Measurements from ENCODE around the gene CNTNAP2.

Gene CNTNAP2

GRCh38 chr7:146494952-146495596 is 378.5 kb downstream of the CNTNAP2 start:
- no peak for TF ChIP-seq CTCF (IDR thresholded peaks at IDR 0.05; ENCODE audit: low read depth, low read length)
- H3K4me3 ChIP-seq (ENCODE audit: low read depth, low read length): no peak overlapping the region

- no peak for TF ChIP-seq CTCF (IDR thresholded peaks at IDR 0.05; ENCODE audit: low read depth, low read length)
- no peak overlapping the region for H3K4me3 ChIP-seq (ENCODE audit: low read depth, low read length)
These were observed 380.1 kb downstream of the CNTNAP2 start for GRCh38 chr7:146496657-146497056.

GRCh38 chr7:146499970-146500369 is 383.4 kb downstream of the CNTNAP2 start:
- no peak for TF ChIP-seq CTCF (IDR thresholded peaks at IDR 0.05; ENCODE audit: low read depth, low read length)

GRCh38 chr7:146503844-146504243 is 387.2 kb downstream of the CNTNAP2 start:
- H3K4me3 ChIP-seq (ENCODE audit: low read depth, low read length): no peak overlapping the region
- no peak for TF ChIP-seq CTCF (IDR thresholded peaks at IDR 0.05; ENCODE audit: low read depth, low read length)

More at GRCh38 chr7:146499970-146500369, 383.4 kb downstream of the CNTNAP2 start:
- no peak overlapping the region for H3K4me3 ChIP-seq (ENCODE audit: low read depth, low read length)

GRCh38 chr7:146510088-146510680 is 393.6 kb downstream of the CNTNAP2 start:
- no peak for TF ChIP-seq CTCF (IDR thresholded peaks at IDR 0.05; ENCODE audit: low read depth, low read length)

GRCh38 chr7:146514304-146514703 is 397.7 kb downstream of the CNTNAP2 start:
- no peak for TF ChIP-seq CTCF (IDR thresholded peaks at IDR 0.05; ENCODE audit: low read depth, low read length)
- H3K4me3 ChIP-seq (ENCODE audit: low read depth, low read length): no peak overlapping the region

More at GRCh38 chr7:146510088-146510680, 393.6 kb downstream of the CNTNAP2 start:
- H3K4me3 ChIP-seq (ENCODE audit: low read depth, low read length): no peak overlapping the region

- no peak overlapping the region for H3K4me3 ChIP-seq (ENCODE audit: low read depth, low read length)
These were observed 412.0 kb downstream of the CNTNAP2 start for GRCh38 chr7:146528581-146528980.

More at GRCh38 chr7:146528581-146528980, 412.0 kb downstream of the CNTNAP2 start:
- TF ChIP-seq CTCF (IDR thresholded peaks at IDR 0.05; ENCODE audit: low read depth, low read length): no peak

All from WI38 (cell line).